Prostate gland (tissue), 2 donors: ENCODE measurements around the gene MACO1. TPM values are rescaled to one million over a fixed set of nuclear protein-coding genes. Genes with fewer than 3 reads are reported as not detected.

Source experiments
- DNase-seq: peaks from one replicate; pipeline ENCODE4 v3.0.0-alpha.2; 2019; ENCODE audit warnings: low spot score
- H3K27ac ChIP-seq, 2 donors: fragments of 200-600 bp; sonication (generic); 2 replicates each; pipeline ENCODE4 v1.5.1; 2017 to 2019
- H3K27me3 ChIP-seq: fragments of 200-600 bp; sonication (generic); replicated peaks from 2 replicates; pipeline ENCODE4 v1.5.1; 2019; ENCODE audit not compliant: insufficient read depth
- H3K36me3 ChIP-seq, 2 donors: fragments of 200-600 bp; sonication (generic); 1 replicate in 1 of 2; 2 replicates in 1 of 2; pipeline versions ENCODE4 v1.5.1 to v1.8.1; 2017 to 2019
- H3K4me1 ChIP-seq: fragments of 200-600 bp; sonication (generic); replicated peaks from 2 replicates; pipeline ENCODE4 v1.5.1; 2019
- H3K4me3 ChIP-seq, 2 donors: fragments of 200-600 bp; sonication (generic); 2 replicates each; pipeline ENCODE4 v1.5.1; 2017 to 2019
- H3K9me3 ChIP-seq: fragments of 200-600 bp; sonication (generic); 2 replicates; pipeline ENCODE4 v1.5.1; 2017
- POLR2A ChIP-seq: fragments of 450-650 bp; IDR thresholded peaks from one replicate; pipeline ENCODE4 v1.6.1; 2016; ENCODE audit warnings: antibody characterized with exemption, mild to moderate bottlenecking
- POLR2AphosphoS5 ChIP-seq: sonication (generic); formaldehyde crosslinking; IDR thresholded peaks from one replicate; pipeline ENCODE4 v1.6.1; 2017; ENCODE audit warnings: antibody characterized with exemption
- WGBS: methylation state at CpG from one replicate; pipeline ENCODE4 v1.1.5; 2018; 5-methylcytosine and 5-hydroxymethylcytosine counted together
- intact Hi-C: fragments of 100-400 bp; cut with DNase I; formaldehyde crosslinking; loops from one replicate; pipeline ENCODE4 v1.14.2; 2022
- total RNA-seq, 2 donors: library from RNA; depleted of rRNA; stranded (reverse); fragments of >200 nt; gene quantifications; one replicate each; pipeline ENCODE4 v1.1.0, GENCODE V29; 2016
- TF ChIP-seq, protein P1 (sequence below), 4 experiments: fragments of 200-600 bp in 2 of 4; fragments of 450-650 bp in 2 of 4; sonication (generic) in 2 of 4; IDR thresholded peaks; 1 replicate in 3 of 4; 2 replicates in 1 of 4; pipeline ENCODE4 v1.5.1; 2016 to 2019; ENCODE audit warnings: antibody characterized with exemption in 4 of 4, mild to moderate bottlenecking in 2 of 4, moderate library complexity in 2 of 4

The MACO1 gene
- total RNA-seq, 2 donors from 2014 or later, result 25.5 to 31.0 TPM

DNA sequence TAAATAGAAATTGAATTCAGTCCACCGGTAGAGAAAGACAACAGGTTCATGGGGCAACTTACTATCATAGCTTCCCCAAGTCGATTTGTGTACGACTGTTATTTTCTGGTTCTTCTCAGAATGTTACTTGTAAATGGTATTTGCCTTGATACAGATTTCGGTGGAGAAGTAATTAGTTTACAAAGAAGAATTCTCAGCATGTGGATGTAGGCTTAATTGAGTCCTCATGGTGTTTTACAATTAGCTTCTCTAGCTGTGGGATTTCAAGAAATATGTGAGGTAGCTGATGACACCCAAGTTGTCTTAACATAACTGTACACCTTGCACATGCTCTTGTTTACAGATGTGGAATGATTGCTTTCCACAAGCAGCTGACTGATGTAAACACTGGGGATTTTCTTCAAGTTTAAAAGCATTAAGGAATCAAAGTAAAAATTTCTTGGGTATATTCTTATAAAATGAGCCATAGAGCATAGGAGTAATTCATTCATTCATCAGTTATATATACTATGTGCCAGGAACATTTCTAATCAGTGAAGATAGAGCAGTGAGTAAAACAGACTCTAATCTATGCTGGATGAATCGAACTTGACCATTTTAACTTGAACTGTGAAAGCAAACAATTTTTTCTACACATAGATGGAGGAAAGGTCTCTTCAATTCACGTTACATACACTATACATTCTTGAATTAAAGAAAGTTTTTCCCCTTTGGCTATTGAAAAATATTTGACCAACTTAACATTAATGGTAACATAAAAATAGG lies 1.4 kb downstream of the MACO1 start:
- Histone ChIP-seq H3K4me1 (peaks cover 13% of the 10 kb centered on the region), H3K9me3 (no peaks in the 10 kb centered on the region), H3K4me3 (peak overlapping the region; percentile 87 to 93), H3K27me3 (no peaks in the 10 kb centered on the region), H3K27ac (peak overlapping the region; percentile 86 to 92), H3K36me3 (no peaks in the 10 kb centered on the region)
- 13% methylated on average over 6 of the region's 6 CpGs for WGBS
- TF ChIP-seq POLR2AphosphoS5 (peak; percentile 16), POLR2A (no peak)
- intact Hi-C loops, result loop anchor here (5.0 kb wide), 1 partner anchor 50 kb away; no protein-coding TSS in a partner anchor
- DNase-seq, result no peak

DNA sequence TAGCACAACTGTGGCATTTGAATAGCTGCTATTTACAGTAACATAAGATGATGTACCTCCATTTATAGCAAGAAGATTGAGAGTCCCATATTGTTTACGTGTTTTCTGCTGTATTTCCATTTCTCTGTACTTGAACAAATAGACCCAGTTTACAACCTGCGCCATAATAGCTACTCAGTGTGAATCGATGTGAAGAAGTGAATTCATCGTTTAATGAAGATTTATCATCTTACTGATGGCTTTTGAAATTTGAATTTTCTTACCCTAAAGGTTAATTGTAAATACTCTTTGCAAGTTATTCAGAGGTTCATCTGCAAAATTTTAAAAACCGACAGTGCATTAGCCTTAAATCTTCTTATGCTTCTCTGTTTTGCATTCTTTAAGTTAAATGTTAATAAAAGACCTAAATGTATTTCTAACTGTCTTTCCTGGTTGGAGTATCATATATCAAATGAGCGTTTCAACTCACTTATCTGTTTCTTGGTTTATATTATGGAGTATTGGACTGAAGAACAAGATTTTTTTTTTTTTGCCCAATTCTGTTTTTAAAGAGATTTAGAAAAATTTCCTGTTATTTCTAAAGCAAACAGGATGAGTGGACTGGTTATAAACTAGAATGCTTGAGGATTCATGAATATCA lies 2.2 kb downstream of the MACO1 start:
- intact Hi-C loops, result loop anchor here (5.0 kb wide), 1 partner anchor 49 kb away; no protein-coding TSS in a partner anchor
- peaks cover 13% of the 10 kb centered on the region for H3K4me1 ChIP-seq
- no peak for DNase-seq
- H3K4me3 ChIP-seq, result peak overlapping the region in 1 of 2 donors; percentile 93
- H3K36me3 ChIP-seq, result no peaks in the 10 kb centered on the region
- TF ChIP-seq POLR2AphosphoS5, result no peak
- TF ChIP-seq POLR2A, result no peak
- TF ChIP-seq, protein P1, sequence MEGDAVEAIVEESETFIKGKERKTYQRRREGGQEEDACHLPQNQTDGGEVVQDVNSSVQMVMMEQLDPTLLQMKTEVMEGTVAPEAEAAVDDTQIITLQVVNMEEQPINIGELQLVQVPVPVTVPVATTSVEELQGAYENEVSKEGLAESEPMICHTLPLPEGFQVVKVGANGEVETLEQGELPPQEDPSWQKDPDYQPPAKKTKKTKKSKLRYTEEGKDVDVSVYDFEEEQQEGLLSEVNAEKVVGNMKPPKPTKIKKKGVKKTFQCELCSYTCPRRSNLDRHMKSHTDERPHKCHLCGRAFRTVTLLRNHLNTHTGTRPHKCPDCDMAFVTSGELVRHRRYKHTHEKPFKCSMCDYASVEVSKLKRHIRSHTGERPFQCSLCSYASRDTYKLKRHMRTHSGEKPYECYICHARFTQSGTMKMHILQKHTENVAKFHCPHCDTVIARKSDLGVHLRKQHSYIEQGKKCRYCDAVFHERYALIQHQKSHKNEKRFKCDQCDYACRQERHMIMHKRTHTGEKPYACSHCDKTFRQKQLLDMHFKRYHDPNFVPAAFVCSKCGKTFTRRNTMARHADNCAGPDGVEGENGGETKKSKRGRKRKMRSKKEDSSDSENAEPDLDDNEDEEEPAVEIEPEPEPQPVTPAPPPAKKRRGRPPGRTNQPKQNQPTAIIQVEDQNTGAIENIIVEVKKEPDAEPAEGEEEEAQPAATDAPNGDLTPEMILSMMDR (IDR thresholded peaks at IDR 0.05), result no peak
- H3K27ac ChIP-seq, result peak overlapping the region in 1 of 2 donors; percentile 19
- WGBS, result 45% methylated on average over 6 of the region's 6 CpGs
- H3K27me3 ChIP-seq, result no peaks in the 10 kb centered on the region
- H3K9me3 ChIP-seq, result no peaks in the 10 kb centered on the region

DNA sequence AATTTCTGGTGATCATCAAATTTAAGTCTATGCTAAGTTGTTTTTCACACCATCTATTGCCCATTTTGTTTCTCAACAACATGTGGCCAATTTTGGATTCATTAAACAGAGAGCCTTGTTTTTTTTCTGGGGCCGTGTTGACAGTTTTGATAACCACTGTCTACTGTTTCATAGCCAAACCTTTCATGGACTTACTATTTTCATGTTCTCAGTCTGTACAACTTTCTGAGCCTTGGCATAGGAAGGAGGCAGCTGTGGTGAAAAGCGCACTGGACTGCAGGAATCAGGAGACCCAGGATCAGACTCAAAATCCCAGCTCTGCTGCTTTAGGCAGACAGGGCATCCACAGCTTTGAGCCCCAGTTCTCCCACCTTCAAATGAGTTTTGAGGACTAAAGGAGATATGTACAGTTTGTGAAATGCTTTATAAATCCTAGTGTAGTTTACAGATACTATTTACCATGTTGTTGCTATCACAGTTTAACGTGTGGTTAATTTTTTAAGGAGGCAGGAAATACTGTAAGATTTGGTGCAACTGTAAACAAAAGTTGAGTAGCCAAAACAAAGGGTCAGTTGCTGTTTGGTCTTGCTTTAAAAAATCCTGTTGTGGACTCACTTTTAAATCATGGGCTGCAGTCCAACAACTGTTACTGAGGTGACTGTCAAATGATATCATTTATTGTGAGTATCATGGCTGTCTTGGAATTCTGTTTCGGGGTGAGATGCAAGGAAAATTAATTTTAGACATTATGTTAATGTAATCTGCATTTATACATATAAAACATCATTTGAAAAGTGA lies 2.9 kb downstream of the MACO1 start:
- no peaks in the 10 kb centered on the region for H3K9me3 ChIP-seq
- 34% methylated on average over 4 of the region's 4 CpGs for WGBS
- TF ChIP-seq POLR2A (no peak), POLR2AphosphoS5 (no peak)
- TF ChIP-seq, protein P1 (IDR thresholded peaks at IDR 0.05), result no peak
- H3K36me3 ChIP-seq, result no peaks in the 10 kb centered on the region
- H3K27ac ChIP-seq, result peak overlapping the region in 1 of 2 donors; percentile 19
- H3K27me3 ChIP-seq, result no peaks in the 10 kb centered on the region
- no peak for DNase-seq
- H3K4me3 ChIP-seq, result no peak overlapping the region
- intact Hi-C loops, result loop anchor here (5.0 kb wide), 1 partner anchor 49 kb away; no protein-coding TSS in a partner anchor
- H3K4me1 ChIP-seq, result peaks cover 13% of the 10 kb centered on the region

DNA sequence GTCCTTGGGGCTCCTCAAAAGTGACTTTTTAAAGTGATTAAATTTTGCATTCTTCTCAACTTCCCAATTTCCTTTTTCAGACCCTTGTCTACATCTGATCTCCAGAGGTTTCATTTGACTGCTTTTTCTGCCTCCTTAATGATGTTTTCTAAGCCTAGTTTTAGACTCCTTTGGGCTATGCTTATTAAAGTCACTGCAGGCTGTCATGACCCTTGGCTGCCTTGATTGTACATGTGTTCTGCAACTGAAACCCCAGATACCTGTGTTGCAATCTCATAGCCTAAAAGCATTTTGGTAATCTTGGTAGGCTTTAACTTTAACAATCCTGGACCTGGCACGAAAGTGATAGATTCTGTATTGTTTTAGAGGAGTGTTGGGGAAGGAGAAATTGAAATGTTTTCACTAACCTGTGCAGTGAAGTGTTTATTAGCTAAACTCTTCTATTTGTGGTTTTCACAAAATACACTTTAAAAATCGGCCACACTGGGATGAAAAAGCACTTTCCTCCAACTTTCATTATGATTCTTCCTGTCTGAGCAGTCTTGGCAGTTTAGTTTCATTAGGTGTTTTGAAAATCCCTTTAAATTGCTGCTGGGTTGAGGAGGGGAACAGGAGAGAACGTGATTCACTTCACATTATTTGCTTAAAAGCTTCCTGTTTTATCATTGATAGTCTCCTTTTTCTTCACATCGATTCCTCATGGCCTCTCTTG lies 4.9 kb downstream of the MACO1 start:
- Histone ChIP-seq H3K27me3 (no peaks in the 10 kb centered on the region), H3K36me3 (no peaks in the 10 kb centered on the region), H3K4me3 (no peak overlapping the region), H3K4me1 (peaks cover 13% of the 10 kb centered on the region), H3K9me3 (no peaks in the 10 kb centered on the region), H3K27ac (peak overlapping the region; percentile 38 to 49)
- 7% methylated on average over 4 of the region's 4 CpGs for WGBS
- TF ChIP-seq POLR2A (no peak), POLR2AphosphoS5 (peak; percentile 11)
- TF ChIP-seq, protein P1 (IDR thresholded peaks at IDR 0.05), result no peak
- intact Hi-C loops, result no loop called here
- peak; percentile 22 for DNase-seq
